Stimulated activated CD4-positive, alpha-beta T cell treated with anti-CD3 and anti-CD28 coated beads, Interleukin-4, amount 100 ng/mL, for 24 hours (primary cell): Measurements from ENCODE around the gene ATP11A.

Experiments used
- DNase-seq: peaks from one replicate; pipeline ENCODE4 v3.0.0-alpha.2; 2020

ATP11A gene

GRCh38 chr13:112803422-112803821 is 113.6 kb downstream of the ATP11A start:
- DNase-seq, result no peak

DNA sequence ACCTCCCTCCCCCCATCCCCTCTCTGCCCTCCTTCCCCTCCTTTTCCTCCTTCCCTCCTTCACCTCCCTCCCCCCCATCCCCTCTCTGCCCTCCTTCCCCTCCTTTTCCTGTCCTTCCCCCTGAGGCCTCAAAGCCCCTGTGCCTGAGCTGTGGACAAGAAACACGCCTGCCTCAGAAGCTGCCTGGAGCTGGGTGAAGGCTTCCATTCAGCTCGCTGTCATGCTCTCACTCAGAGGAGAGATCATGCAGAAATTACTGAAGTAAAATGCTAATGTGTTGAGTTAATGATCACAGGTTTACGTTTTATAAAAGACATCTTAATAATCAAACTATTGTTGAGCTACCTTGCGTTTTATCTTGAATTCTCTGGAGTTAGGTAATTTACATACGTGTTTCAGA is 114.5 kb downstream of the ATP11A start:
- DNase-seq, result no peak

DNA sequence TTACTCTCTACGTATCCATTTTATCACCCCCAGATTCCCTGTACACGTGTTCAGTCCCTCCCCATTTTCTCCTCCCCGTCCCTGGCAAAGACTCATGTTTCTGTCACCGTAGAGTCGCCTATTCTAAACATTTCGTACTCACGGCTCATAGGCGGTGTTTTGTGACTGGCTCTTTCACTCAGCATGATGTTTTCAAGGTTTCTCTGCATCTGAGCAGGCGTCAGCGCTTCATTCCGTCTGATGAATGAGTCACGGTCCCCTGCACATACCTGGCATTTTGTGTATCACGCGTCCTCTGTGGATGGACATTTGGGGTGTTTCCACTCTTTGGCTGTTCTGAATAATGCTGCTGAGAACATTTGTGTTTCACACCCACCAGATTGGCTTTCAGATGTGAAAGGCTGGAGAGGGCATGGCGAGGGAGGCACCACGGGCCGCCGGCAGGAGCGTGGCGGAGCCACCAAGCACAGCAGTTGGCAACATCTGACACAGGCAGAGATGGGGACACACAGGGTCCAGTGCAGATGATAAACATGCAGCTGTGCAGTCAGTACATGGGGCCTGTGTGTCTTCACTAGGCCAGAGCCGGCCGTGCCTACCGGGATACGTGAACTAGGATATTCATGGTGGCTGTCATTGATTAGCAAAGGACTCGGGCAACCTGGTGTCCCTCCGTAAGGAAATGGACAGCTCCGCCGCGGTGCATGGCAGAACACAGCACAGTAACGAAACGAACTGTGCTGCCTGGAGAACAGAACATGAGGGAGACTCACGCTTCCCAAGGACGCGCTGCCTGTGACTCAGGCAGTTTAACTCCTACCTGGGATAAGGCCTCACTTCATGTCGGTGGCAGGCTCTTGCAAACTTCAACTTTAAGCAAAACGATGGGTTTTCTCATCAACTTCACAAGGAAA is 117.2 kb downstream of the ATP11A start:
- no peak for DNase-seq

DNA sequence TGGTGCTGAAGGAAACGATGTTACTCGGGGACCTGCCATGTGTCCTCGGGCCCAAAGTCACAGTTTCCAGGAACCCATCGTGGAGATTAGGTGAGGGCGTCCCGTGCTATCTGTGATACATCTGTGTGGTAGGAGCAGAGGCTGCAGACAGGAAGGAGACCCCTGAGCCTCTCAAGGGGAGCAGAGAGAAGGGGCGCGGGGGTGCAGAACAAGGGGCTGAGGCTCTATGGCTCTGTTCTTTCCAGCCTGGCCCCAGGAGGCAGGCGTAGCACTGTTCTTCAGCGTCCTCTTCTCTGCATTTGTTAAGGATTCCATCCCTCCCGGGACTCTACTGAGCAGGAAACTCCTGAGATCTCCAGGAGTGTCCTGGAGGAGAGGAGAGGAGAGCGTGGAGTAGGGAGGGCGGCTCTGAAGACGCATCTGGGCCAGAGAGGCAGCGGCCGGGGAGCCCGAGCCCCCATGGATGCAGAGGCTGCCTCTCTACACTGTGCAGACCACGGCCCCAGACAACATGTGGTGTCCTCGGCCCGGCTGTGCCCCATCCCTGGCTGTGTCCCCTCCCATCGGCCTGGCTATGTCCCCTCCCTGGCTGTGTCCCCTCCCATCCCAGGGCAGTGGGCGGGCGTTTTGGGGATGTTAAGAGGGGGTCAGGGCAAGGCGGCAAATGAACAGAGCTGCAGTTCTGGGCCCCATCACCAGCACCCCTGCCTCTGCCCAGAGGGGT is 118.0 kb downstream of the ATP11A start:
- no peak for DNase-seq

DNA sequence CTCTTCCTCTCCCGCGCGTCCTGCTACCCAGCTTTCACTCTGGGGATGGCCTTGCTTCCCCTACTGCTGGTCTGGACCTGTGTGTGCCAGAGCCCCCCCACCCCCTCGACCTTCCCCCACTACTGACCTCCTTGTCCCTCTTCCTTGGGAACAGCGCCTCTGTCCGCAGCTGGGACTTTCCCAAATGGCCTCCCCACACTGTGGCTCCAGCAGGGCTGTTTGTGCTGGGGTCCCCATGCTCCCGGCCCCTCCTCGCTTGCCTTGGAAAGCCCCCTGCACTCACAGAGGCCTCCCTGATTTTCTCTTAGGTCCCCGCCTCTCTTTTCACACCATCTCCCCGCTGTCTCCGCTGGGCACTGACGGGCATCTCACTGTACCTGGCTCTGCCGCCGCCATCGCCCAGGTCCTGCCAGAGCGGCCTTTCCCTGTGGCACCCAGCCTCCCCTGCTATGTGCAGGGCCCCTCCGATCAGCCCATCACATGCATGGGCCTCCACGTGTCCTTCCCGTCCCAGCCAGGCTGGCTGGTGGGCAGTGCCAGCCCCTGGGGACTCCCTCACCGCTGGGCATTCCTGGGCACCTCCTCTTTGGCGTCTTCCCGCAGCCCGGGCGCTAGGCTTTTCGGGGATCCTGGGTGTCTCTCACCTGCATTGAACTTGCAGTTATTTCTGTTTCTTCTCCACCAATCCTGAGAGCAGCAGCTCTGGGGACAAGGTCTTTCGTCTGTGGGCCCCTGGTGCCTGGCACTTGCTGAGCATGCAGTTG is 118.7 kb downstream of the ATP11A start:
- DNase-seq, result no peak

DNA sequence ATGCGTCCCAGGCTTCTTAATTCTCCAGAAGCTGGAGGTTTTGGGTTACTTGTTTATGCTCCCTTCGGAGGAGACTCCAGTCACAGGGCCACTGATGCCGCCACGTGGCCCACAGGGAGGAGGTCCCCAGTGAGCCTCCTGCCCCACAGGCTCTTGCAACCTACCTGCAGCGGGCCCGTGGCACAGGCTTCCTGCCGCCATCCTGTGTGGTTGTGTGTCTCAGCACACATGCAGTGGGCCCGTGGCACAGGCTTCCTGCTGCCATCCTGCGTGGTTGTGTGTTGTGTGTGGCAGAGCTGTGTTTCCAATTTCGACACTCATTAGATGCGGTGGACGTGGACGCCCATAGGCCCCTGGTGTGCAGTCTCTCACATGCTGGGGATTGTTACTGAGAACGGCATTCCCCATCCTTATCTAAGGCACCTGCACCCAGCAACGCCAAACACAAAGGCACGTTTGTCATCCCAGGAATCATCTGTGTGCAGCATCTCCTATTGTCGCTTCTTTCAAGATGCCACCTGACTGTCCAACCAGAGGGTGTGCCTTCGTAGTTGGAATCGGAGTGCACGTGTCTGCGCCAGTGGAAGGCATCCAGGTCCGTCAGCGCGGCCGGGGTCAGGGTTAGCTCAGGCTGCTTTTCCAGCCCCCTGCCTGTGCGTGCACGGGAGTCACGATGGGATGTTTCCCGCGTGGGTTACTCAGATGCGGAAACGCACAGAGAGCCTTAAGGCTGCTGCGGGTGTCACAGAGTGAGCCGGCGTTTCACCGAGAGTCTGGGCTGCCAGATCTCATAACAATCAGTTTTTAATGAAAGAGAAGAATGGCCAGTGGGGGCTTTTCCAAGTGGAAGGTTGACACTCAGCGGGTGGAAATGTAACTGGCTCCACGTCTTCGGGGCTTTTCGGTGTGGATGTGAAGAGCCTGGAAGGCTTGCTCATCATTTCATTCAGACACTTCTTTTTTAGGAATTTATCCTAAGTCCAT is 119.8 kb downstream of the ATP11A start:
- no peak for DNase-seq

DNA sequence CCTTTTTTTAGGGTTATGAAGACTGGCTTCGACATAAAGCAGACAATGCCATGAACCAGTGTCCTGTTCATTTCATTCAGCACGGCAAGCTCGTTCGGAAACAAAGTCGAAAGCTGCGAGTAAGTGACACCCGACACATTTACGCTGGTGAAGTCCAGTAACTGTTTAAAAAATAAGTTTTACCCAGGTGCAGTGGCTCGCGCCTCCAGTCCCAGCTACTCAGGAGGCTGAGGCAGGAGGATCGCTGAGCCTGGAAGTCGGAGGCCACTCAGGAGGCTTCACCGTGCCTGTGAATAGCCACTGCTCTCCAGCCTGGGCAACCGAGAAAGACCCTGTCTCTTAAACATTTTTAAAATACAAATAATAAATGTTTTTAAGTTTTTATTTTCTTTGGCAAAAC is 120.8 kb downstream of the ATP11A start:
- no peak for DNase-seq

GRCh38 chr13:112812306-112813055 is 122.6 kb downstream of the ATP11A start:
- no peak for DNase-seq

- DNase-seq, result no peak
These were observed 123.7 kb downstream of the ATP11A start for GRCh38 chr13:112813552-112813951.

DNA sequence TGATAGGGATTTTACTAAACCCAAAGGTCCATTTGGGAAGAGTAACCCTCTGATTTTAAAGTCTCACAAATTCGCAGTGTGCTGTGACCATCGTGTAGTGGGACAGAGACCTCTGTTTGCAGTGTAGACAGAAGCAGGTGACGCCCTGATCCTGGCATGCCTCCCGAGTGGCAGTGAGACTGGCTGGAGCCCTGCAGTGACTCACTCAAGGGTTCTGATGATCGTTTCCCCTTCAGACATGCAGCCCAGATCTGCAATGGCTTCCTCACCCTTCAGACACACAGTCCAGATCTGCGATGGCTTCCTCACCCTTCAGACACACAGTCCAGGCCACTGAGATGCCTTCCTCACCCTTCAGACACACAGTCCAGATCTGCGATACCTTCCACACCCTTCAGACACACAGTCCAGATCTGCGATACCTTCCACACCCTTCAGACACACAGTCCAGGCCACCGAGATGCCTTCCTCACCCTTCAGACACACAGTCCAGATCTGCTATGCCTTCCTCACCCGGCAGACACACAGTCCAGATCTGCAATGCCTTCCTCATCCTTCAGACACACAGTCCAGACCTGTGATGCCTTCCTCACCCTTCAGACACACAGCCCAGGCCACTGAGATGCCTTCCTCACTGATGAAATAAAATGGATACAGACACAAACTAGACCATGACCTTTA is 125.2 kb downstream of the ATP11A start:
- no peak for DNase-seq

DNA sequence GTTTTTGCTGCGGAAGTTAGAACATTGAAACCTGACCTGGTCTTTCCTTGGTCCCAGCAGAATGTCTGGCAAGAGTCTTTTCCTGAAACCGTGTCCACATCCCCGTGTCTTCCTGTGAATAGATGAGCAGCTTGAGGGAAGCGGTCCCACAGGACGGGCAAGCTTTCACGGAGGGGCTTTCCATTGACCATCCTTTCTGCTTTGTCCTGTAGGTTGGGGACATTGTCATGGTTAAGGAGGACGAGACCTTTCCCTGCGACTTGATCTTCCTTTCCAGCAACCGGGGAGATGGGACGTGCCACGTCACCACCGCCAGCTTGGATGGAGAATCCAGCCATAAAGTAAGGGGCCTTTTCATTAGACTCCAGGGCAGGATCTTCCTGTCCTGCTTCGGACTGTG is 126.0 kb downstream of the ATP11A start:
- no peak for DNase-seq

DNA sequence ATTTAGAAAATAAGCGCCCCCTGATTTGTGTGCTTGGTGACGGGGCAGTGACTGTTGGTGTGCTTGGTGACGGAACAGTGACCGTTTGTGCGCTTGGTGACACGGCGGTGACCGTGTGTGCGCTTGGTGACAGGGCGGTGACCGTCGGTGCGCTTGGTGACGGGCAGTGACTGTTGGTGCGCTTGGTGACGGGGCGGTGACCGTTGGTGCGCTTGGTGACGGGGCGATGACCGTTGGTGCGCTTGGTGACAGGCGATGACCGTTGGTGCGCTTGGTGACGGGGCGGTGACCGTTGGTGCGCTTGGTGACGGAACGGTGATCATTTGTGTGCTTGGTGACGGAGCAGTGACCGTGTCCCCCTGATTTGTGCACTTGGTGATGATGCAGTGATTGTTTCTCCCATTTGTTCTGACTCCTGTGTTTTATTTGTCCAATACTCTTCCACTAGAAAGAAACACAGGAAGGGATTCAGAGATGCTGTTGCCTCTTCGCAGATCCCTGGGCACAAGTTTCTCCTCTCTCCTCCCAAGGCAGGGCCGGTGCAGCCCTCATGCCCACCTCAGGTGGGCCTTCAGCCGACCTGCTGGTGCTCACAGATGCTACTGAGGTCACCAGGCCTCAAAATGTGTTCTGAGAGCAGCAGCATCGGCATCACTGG is 128.3 kb downstream of the ATP11A start:
- no peak for DNase-seq

DNA sequence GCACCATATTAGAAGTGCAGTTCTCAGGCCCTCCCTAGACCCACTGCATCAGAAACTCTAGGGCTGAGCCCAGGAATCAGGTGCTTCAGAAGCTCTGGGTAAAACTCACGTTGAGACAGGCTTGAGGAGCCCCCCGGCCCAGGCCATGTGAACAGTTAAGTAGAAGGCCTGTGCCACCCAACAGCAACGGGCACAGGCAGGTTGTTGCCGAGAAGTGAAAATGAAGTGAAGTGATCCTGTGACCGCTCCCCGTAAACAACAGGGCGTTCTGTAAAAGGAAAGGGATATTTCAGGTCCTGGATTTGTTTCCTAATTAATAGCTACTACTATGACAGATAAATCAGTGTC is 128.8 kb downstream of the ATP11A start:
- no peak for DNase-seq

DNA sequence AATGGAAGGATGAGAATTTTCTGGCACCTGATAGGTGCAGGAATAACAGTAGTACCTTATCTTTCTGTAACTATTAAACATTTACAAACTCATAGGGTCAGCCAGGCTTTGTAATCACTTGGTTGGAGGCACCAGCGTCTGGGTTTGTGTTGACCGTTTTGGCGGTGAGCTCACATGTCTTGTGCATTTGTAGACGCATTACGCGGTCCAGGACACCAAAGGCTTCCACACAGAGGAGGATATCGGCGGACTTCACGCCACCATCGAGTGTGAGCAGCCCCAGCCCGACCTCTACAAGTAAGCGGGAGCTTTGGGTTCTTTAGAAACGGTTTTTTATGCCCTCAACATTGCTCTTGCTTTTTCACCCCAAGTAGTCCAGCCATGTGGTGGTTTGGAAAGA is 129.3 kb downstream of the ATP11A start:
- no peak for DNase-seq

DNA sequence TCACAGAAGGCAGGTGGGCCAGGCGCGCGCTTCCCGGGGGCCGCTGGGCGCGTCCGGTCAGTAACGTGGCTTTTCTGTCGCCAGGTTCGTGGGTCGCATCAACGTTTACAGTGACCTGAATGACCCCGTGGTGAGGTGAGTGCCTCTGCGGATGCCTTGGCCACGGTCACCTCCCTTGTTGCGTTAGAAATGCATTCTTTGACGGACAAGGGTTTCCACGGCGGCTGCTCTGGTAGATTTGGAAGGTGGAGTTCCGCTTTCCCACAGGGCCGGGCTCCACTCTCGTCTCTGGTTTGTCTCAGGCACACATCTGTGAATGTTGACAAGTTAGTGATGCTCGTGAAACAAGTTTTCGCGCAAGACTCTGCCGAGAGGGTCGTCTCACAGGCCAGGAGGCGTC is 130.0 kb downstream of the ATP11A start:
- DNase-seq, result no peak

DNA sequence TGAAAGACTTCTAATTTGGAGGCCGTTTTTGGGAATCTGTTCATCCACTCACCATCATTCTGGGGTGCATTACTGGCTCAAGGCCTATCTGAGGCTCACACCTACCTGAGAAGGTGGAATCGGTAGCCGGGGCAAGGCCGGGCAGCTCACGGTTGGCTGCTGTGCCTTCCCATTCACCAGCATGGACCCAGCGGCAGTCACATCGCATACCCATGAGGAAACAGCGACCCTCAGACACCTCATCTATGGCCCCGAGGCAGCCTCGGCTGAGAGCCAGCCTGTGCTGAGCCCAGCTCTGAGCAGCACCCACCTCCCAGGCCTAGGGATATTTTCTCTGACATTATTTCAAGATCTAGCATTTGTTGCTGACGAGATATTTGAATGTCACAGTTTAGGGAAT is 130.5 kb downstream of the ATP11A start:
- no peak for DNase-seq

DNA sequence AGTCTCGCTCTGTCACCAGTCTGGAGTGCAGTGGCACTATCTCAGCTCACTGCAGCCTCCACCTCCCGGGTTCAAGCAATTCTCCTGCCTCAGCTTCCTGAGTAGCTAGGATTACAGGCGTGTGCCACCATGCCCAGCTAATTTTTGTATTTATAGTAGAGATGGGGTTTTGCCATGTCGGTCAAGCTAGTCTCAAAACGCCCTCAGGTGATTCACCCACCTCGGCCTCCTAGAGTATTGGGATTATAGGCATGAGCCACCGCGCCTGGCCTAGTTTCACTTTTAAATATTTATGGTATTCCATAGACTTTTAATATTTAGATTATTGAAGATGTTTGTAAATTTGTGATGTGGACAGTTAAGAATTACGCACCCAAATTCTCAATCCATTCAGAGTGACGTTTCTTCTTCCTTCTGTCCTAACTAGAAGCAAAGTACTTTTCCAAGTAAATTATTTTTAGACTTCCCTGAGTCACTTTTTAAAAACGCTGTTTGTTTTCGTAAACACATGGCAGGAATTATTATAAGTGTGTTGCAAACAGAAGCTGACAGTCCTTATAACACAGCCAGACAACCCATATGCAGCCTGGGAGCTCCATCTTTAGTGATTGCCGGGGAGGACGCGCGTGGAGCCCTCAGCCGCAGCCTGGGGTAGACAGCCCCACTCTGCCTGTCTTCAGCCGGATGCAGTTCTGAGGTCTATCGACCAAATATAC is 131.7 kb downstream of the ATP11A start:
- DNase-seq, result no peak

- no peak for DNase-seq
These were observed 133.0 kb downstream of the ATP11A start for GRCh38 chr13:112822851-112823250.

DNA sequence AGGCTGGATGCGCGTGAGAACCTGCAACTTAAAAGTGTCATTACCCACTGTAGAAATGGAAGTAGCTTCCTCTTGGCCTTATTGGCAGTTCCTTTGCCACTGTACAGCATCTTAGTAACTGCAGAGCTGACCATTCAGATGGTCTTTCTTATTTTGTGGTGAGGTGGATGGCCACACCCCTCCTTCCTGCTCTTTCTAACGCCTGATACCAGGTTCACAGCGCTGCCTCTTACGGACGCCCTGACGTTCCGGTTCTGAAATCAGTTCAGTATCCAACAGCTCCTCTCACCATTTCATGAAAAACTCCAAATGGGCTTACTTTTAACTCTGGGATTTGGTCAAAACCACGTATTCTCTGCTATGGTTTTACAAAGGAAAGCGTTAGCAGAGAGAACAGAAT is 134.6 kb downstream of the ATP11A start:
- DNase-seq, result no peak

- no peak for DNase-seq
These were observed 135.2 kb downstream of the ATP11A start for GRCh38 chr13:112825071-112825470.
